Stimulated activated CD8-positive, alpha-beta memory T cell treated with anti-CD3 and anti-CD28 coated beads, Interleukin-4, amount 100 ng/mL, for 4 hours (primary cell): ENCODE data around the gene VGLL4.

Experiments used
- DNase-seq, 2 donors: peaks; one replicate each; pipeline ENCODE4 v3.0.0-alpha.2; 2020; ENCODE audit warnings: low read depth in 2 of 2, low spot score in 1 of 2

The VGLL4 gene

GRCh38 chr3:11509173-11510000 is 134.3 kb downstream of the VGLL4 start:
- no peak for DNase-seq

- no peak for DNase-seq
Observed at GRCh38 chr3:11508346-11509172, 135.2 kb downstream of the VGLL4 start.

- no peak for DNase-seq
Observed at GRCh38 chr3:11507719-11508118, 136.0 kb downstream of the VGLL4 start.
